GM23248 (cell line): ENCODE measurements around the gene PRUNE2. TPM values are rescaled to one million over a fixed set of nuclear protein-coding genes. Genes with fewer than 3 reads are reported as not detected.

Experiments
- DNase-seq: peaks from one replicate; pipeline ENCODE4 v3.0.0-alpha.2; 2015
- H2AFZ ChIP-seq: fragments of 200-600 bp; sonication (generic); 2 replicates; pipeline ENCODE4 v1.6.1; 2016; ENCODE audit warnings: antibody characterized with exemption
- H3F3A ChIP-seq: fragments of 200-600 bp; sonication (generic); 2 replicates; pipeline ENCODE4 v1.6.1; 2016; ENCODE audit warnings: mild to moderate bottlenecking, antibody characterized with exemption, mixed run types; ENCODE audit not compliant: insufficient read depth
- H3K27ac ChIP-seq: fragments of 200-600 bp; sonication (generic); 2 replicates; pipeline ENCODE4 v1.5.1; 2016; ENCODE audit warnings: mild to moderate bottlenecking
- H3K27me3 ChIP-seq: fragments of 200-600 bp; sonication (generic); replicated peaks from 2 replicates; pipeline ENCODE4 v1.6.1; 2016; ENCODE audit warnings: mild to moderate bottlenecking; ENCODE audit not compliant: insufficient read depth
- H3K36me3 ChIP-seq: fragments of 200-600 bp; sonication (generic); 2 replicates; pipeline ENCODE4 v1.6.1; 2016; ENCODE audit warnings: low read depth, mild to moderate bottlenecking
- H3K4me1 ChIP-seq: fragments of 200-600 bp; sonication (generic); 2 replicates; pipeline ENCODE4 v1.6.1; 2016; ENCODE audit warnings: mild to moderate bottlenecking; ENCODE audit not compliant: insufficient read depth
- H3K4me2 ChIP-seq: fragments of 200-600 bp; sonication (generic); one replicate; pipeline ENCODE4 v1.6.1; 2016; ENCODE audit warnings: mild to moderate bottlenecking; ENCODE audit not compliant: unreplicated experiment
- H3K4me3 ChIP-seq: fragments of 200-600 bp; sonication (generic); 2 replicates; pipeline ENCODE4 v1.5.1; 2016; ENCODE audit warnings: mild to moderate bottlenecking
- H3K79me2 ChIP-seq: fragments of 200-600 bp; sonication (generic); 2 replicates; pipeline ENCODE4 v1.6.1; 2016; ENCODE audit warnings: mild to moderate bottlenecking; ENCODE audit not compliant: insufficient read depth
- H3K9ac ChIP-seq: fragments of 200-600 bp; sonication (generic); 2 replicates; pipeline ENCODE4 v1.6.1; 2016; ENCODE audit warnings: mild to moderate bottlenecking
- H3K9me2 ChIP-seq: fragments of 200-600 bp; sonication (generic); 2 replicates; pipeline ENCODE4 v1.6.1; 2016; ENCODE audit warnings: mixed run types, mild to moderate bottlenecking, moderate library complexity; ENCODE audit not compliant: insufficient read depth
- H3K9me3 ChIP-seq: fragments of 200-600 bp; sonication (generic); one replicate; pipeline ENCODE4 v1.6.1; 2017; ENCODE audit warnings: low read depth
- H4K20me1 ChIP-seq: fragments of 200-600 bp; sonication (generic); 2 replicates; pipeline ENCODE4 v1.6.0; 2016; ENCODE audit not compliant: insufficient read depth
- EZH2 ChIP-seq: fragments of 200-600 bp; sonication (generic); IDR thresholded peaks from 2 replicates; pipeline ENCODE4 v1.6.1; 2018; ENCODE audit warnings: antibody characterized with exemption, mild to moderate bottlenecking; ENCODE audit not compliant: insufficient read depth, poor library complexity, severe bottlenecking
- EZH2phosphoT487 ChIP-seq: fragments of 200-600 bp; sonication (generic); IDR thresholded peaks from 2 replicates; pipeline ENCODE4 v1.6.1; 2018; ENCODE audit warnings: antibody characterized with exemption, moderate library complexity, mild to moderate bottlenecking, low read depth; ENCODE audit not compliant: insufficient read depth
- WGBS, 2 experiments: methylation state at CpG; one replicate each; pipeline ENCODE4 v1.1.6; 2015 to 2017; ENCODE audit warnings: low lambda C conversion rate in 2 of 2, low coverage in 1 of 2; ENCODE audit errors: missing lambda C conversion rate in 2 of 2; 5-methylcytosine and 5-hydroxymethylcytosine counted together
- in situ Hi-C: fragments of 300-500 bp; cut with MboI; formaldehyde crosslinking; loops from 2 replicates; pipeline ENCODE4 v1.15.0; 2020
- polyA plus RNA-seq: library from polyadenylated mRNA; unstranded; fragments of >200 nt; fragmentation: Nextera tagmentation; extraction: Ambion mirVana; gene quantifications from 2 replicates; pipeline ENCODE4 v1.2.1, GENCODE V29; 2016
- total RNA-seq: library from RNA; depleted of rRNA; stranded (reverse); fragments of >200 nt; shearing (Covaris generic); gene quantifications from 2 replicates; pipeline ENCODE4 v1.2.3, GENCODE V29; 2014

Gene PRUNE2
- total and polyA plus RNA-seq, 2 experiments from 2014 or later = 2.0 to 8.8 TPM

- Histone ChIP-seq H3K27ac (peak overlapping the region; percentile 56), H3K9ac (peak overlapping the region; percentile 79)
- TF ChIP-seq EZH2phosphoT487 (no peak), EZH2 (no peak)
These were observed 334.6 kb downstream of the PRUNE2 start for GRCh38 chr9:76571288-76571687.

GRCh38 chr9:76570826-76571225, 335.1 kb downstream of the PRUNE2 start:
- no peaks in the 10 kb centered on the region for H3K27me3 ChIP-seq
- no peak for DNase-seq
- H3K4me3 ChIP-seq = peak overlapping the region; percentile 80
- 78 to 80% methylated on average over 2 of the region's 2 CpGs for WGBS, 2 experiments
- no peaks in the 10 kb centered on the region for H4K20me1 ChIP-seq
- no peaks in the 10 kb centered on the region for H3K79me2 ChIP-seq
- TF ChIP-seq EZH2phosphoT487 = no peak
- no peak for TF ChIP-seq EZH2
- in situ Hi-C loops = no loop called here
- peak overlapping the region; percentile 81 for H3K4me2 ChIP-seq
- no peaks in the 10 kb centered on the region for H3K36me3 ChIP-seq
- H3K9me3 ChIP-seq = no peaks in the 10 kb centered on the region
- peak overlapping the region; percentile 86 for H2AFZ ChIP-seq
- H3F3A ChIP-seq = peaks cover 16% of the 10 kb centered on the region
- H3K9ac ChIP-seq = peak overlapping the region; percentile 79
- peak overlapping the region; percentile 56 for H3K27ac ChIP-seq
- peaks cover 12% of the 10 kb centered on the region for H3K4me1 ChIP-seq
- H3K9me2 ChIP-seq = no peaks in the 10 kb centered on the region

More at GRCh38 chr9:76571288-76571687, 334.6 kb downstream of the PRUNE2 start:
- H3K4me2 ChIP-seq = peak overlapping the region; percentile 81
- 3 to 4% methylated on average over 3 of the region's 3 CpGs for WGBS, 2 experiments
- peaks cover 17% of the 10 kb centered on the region for H3K4me1 ChIP-seq
- peaks cover 16% of the 10 kb centered on the region for H3F3A ChIP-seq
- no peaks in the 10 kb centered on the region for H3K79me2 ChIP-seq
- no peaks in the 10 kb centered on the region for H3K9me3 ChIP-seq
- peak; percentile 57 for DNase-seq
- no peaks in the 10 kb centered on the region for H4K20me1 ChIP-seq
- H3K4me3 ChIP-seq = peak overlapping the region; percentile 80
- H3K9me2 ChIP-seq = no peaks in the 10 kb centered on the region
- peak overlapping the region; percentile 86 for H2AFZ ChIP-seq
- no peaks in the 10 kb centered on the region for H3K36me3 ChIP-seq
- no peaks in the 10 kb centered on the region for H3K27me3 ChIP-seq
- in situ Hi-C loops = no loop called here

DNA sequence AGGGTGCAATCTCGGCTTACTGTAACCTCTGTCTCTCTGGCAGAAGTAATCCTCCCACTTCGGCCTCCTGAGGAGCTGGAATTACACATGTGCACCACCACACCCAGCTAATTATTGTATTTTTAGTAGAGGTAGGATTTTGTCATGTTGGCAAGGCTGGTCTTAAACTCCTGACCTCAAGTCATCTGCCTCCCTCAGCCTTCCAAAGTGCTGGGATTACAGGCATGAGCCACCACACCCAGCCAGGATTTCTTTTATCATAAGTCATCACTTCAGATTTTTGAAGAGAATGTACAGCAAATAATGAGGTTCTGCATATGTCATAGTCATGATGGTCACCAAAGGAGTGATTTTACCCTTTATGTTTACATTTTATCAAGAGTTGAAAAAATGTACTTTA, 338.8 kb downstream of the PRUNE2 start:
- no peak overlapping the region for H3K9ac ChIP-seq
- H3K27me3 ChIP-seq = no peaks in the 10 kb centered on the region
- WGBS, 2 experiments = 55 to 65% methylated on average over 2 of the region's 2 CpGs
- no peak overlapping the region for H3K4me3 ChIP-seq
- peak overlapping the region; percentile 23; the same call in 1 of the 2 replicates for H3K27ac ChIP-seq
- no peaks in the 10 kb centered on the region for H3K36me3 ChIP-seq
- H4K20me1 ChIP-seq = no peaks in the 10 kb centered on the region
- H3K4me1 ChIP-seq = peaks cover 31% of the 10 kb centered on the region
- no peak overlapping the region for H3K4me2 ChIP-seq
- H3K9me2 ChIP-seq = no peaks in the 10 kb centered on the region
- H2AFZ ChIP-seq = no peak overlapping the region
- in situ Hi-C loops = no loop called here
- peak; percentile 56 for DNase-seq
- no peaks in the 10 kb centered on the region for H3K79me2 ChIP-seq
- H3K9me3 ChIP-seq = no peaks in the 10 kb centered on the region
- TF ChIP-seq EZH2phosphoT487 = no peak
- no peak for TF ChIP-seq EZH2
- peaks cover 30% of the 10 kb centered on the region for H3F3A ChIP-seq

DNA sequence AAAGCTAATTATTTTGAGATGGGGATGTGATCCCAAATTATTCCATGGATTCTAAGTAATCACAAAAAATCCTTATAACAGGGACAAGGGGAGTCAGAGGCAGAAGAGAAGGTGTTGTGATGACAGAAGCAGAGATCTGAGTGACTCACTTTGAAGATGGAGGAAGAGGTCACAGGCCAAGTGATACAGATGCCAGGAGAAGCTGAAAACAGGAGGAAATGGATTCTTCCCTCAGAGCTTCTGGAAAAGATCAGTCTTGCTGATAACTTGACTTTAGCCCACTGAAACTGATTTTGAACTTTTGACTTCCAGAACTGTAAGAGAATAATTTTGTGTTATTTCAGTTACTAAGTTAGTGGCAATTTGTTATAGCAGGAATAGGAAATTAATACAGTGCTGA, 341.6 kb downstream of the PRUNE2 start:
- Histone ChIP-seq H3K27me3 (no peaks in the 10 kb centered on the region), H3K4me1 (peaks cover 55% of the 10 kb centered on the region)
- peak; percentile 36 for DNase-seq

GRCh38 chr9:76562511-76562911, 343.4 kb downstream of the PRUNE2 start:
- Histone ChIP-seq H3K9me2 (no peaks in the 10 kb centered on the region), H3K9me3 (no peaks in the 10 kb centered on the region), H2AFZ (no peak overlapping the region), H3K27me3 (no peaks in the 10 kb centered on the region), H3K27ac (peak overlapping the region; percentile 76), H3K79me2 (no peaks in the 10 kb centered on the region), H4K20me1 (no peaks in the 10 kb centered on the region), H3K4me2 (peak overlapping the region; percentile 90), H3K4me1 (peaks cover 67% of the 10 kb centered on the region), H3F3A (peaks cover 45% of the 10 kb centered on the region), H3K36me3 (no peaks in the 10 kb centered on the region), H3K4me3 (peak overlapping the region; percentile 32), H3K9ac (peak overlapping the region; percentile 50)
- no peak for TF ChIP-seq EZH2
- in situ Hi-C loops = no loop called here
- DNase-seq = peak; percentile 90

More for the DNA sequence above, 341.6 kb downstream of the PRUNE2 start:
- no peaks in the 10 kb centered on the region for H4K20me1 ChIP-seq
- no peak overlapping the region for H3K4me2 ChIP-seq
- no peaks in the 10 kb centered on the region for H3K36me3 ChIP-seq
- peaks cover 49% of the 10 kb centered on the region for H3F3A ChIP-seq
- in situ Hi-C loops = no loop called here
- H3K27ac ChIP-seq = no peak overlapping the region
- H3K9ac ChIP-seq = no peak overlapping the region
- no peak overlapping the region for H2AFZ ChIP-seq
- H3K9me2 ChIP-seq = no peaks in the 10 kb centered on the region
- no peak overlapping the region for H3K4me3 ChIP-seq
- TF ChIP-seq EZH2 (no peak), EZH2phosphoT487 (no peak)
- H3K9me3 ChIP-seq = no peaks in the 10 kb centered on the region
- H3K79me2 ChIP-seq = no peaks in the 10 kb centered on the region
